ENCODE data around the gene ATP1B1. TPM values are rescaled to one million over a fixed set of nuclear protein-coding genes. Genes with fewer than 3 reads are reported as not detected.

ATP1B1 gene
- total and polyA plus RNA-seq, 2 of the 8 experiments (the other 6 are each of a cell fraction or from before 2014, with no cell fraction given), result 16.3 to 76.5 TPM

DNA sequence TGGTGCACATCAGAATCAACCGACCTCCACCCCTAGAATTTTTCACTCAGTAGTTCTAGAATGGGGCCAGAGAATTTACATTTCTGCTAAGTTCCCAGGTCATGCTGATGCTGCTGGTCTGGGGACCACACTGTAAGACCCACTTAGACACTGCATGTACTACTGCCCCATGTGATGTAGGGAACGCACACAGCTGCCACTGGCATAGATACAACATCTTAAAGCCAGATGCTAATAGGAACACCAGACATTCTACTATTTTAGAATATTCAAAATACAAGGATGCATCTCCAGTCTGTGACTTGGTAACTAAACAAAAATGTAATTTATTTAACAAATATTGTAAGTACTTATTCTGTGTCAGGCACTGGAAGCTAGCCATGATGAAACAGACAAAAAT, 14.1 kb upstream of the ATP1B1 start:
- 94% methylated on average over 2 of the region's 2 CpGs; no CpG with 5 or more reads in 1 of the 2 experiments for WGBS, 2 experiments (ENCODE audit: extremely low coverage in 1 of 2, insufficient coverage in 1 of 2, insufficient read length in 1 of 2, insufficient replicate concordance in 2 of 2, low coverage in 1 of 2, low lambda C conversion rate in 2 of 2, missing lambda C conversion rate in 1 of 2)
- no peak overlapping the region for H2BK5ac ChIP-seq (ENCODE audit: low read depth, low read length)
- CTCF ChIA-PET (ENCODE audit: partially characterized antibody), result interaction anchor here (0.7 to 1.3 kb wide), 2 partner anchors 8 to 489 kb away, joined by 3 read pairs; no protein-coding TSS in a partner anchor
- TF ChIP-seq YY1 (IDR thresholded peaks at IDR 0.05; ENCODE audit: low read depth, low read length) (no peak), GABPA (IDR thresholded peaks at IDR 0.05; ENCODE audit: borderline replicate concordance, insufficient read depth, low read length) (no peak), JUND (IDR thresholded peaks at IDR 0.05; ENCODE audit: low read length) (no peak), CREB1 (IDR thresholded peaks at IDR 0.05) (no peak), SAP30 (IDR thresholded peaks at IDR 0.05; ENCODE audit: insufficient read depth, insufficient replicate concordance, low read length) (no peak), TCF12 (IDR thresholded peaks at IDR 0.05; ENCODE audit: low read depth, low read length) (no peak), KDM5A (IDR thresholded peaks at IDR 0.05; ENCODE audit: low read length) (no peak), RXRA (IDR thresholded peaks at IDR 0.05; ENCODE audit: insufficient read depth, low read depth, low read length) (no peak), PHF8 (conservative IDR thresholded peaks at IDR 0.05; ENCODE audit: low read depth, low read length) (no peak), HDAC6 (IDR thresholded peaks at IDR 0.05; ENCODE audit: low read depth, low read length) (no peak), SUZ12 (IDR thresholded peaks at IDR 0.05; ENCODE audit: low read length) (no peak), POLR2A (IDR thresholded peaks at IDR 0.05; ENCODE audit: control extremely low read depth in 1 of 2, low read depth in 2 of 2, low read length in 2 of 2) (no peak), MAFK (IDR thresholded peaks at IDR 0.05; ENCODE audit: low read depth, low read length) (no peak), EP300 (IDR thresholded peaks at IDR 0.05; ENCODE audit: borderline replicate concordance in 1 of 2, low read depth in 2 of 2, low read length in 2 of 2) (no peak)
- TF ChIP-seq, protein P1, sequence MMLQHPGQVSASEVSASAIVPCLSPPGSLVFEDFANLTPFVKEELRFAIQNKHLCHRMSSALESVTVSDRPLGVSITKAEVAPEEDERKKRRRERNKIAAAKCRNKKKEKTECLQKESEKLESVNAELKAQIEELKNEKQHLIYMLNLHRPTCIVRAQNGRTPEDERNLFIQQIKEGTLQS (IDR thresholded peaks at IDR 0.05; ENCODE audit: insufficient read depth, low read depth, low read length), result no peak

More for the DNA sequence above, 14.1 kb upstream of the ATP1B1 start:
- H4K8ac ChIP-seq (ENCODE audit: extremely low read depth, insufficient read depth, low read length), result no peak overlapping the region
- no peak overlapping the region for H2BK15ac ChIP-seq (ENCODE audit: low read length)
- POLR2A ChIA-PET (ENCODE audit: partially characterized antibody), result interaction anchor here (0.5 to 4.1 kb wide), 2 partner anchors 14 to 20 kb away, joined by 3 to 20 read pairs; partner anchors contain the start of gene ATP1B1
- no peak overlapping the region for H3K23ac ChIP-seq (ENCODE audit: insufficient read length)
- no peak for FAIRE-seq
- no peak overlapping the region for H4K91ac ChIP-seq (replicated peaks; ENCODE audit: insufficient read length, low read length)
- H3K27ac ChIP-seq (ENCODE audit: low read depth, low read length), result no peak overlapping the region
- no peaks in the 10 kb centered on the region for H3K79me1 ChIP-seq (ENCODE audit: low read depth, low read length)
- no peak overlapping the region for H3K14ac ChIP-seq (ENCODE audit: insufficient read length)
- H2AK5ac ChIP-seq (ENCODE audit: low read depth, low read length), result no peak overlapping the region
- H3K36me3 ChIP-seq (ENCODE audit: control insufficient read depth in 2 of 4, insufficient read depth in 4 of 4, low read length in 3 of 4), result no peaks in the 10 kb centered on the region
- H3K4ac ChIP-seq (replicated peaks; ENCODE audit: insufficient read length, low read depth, low read length), result no peak overlapping the region
- no peaks in the 10 kb centered on the region for H3K9me3 ChIP-seq (ENCODE audit: insufficient read depth in 2 of 2, low read depth in 1 of 2, low read length in 1 of 2)
- H3K4me2 ChIP-seq (ENCODE audit: insufficient read depth in 1 of 2, low read depth in 2 of 2, low read length in 2 of 2), result no peak overlapping the region
- no peak overlapping the region for H3K9ac ChIP-seq (replicated peaks in 1 of 4; ENCODE audit: extremely low read depth in 1 of 4, low read depth in 3 of 4, low read length in 3 of 4)
- H4K20me1 ChIP-seq (replicated peaks in 1 of 2; ENCODE audit: control insufficient read depth in 1 of 2, insufficient read depth in 2 of 2, low read length in 2 of 2), result no peaks in the 10 kb centered on the region
- no peaks in the 10 kb centered on the region for H3K23me2 ChIP-seq (ENCODE audit: low read depth, low read length)
- no peak overlapping the region for H3K56ac ChIP-seq (replicated peaks; ENCODE audit: insufficient read length, low read depth, low read length)
- no peak overlapping the region for H2AFZ ChIP-seq (ENCODE audit: low read length)
- no peak overlapping the region for H2BK12ac ChIP-seq (ENCODE audit: low read depth, low read length)
- H3K27me3 ChIP-seq (replicated peaks in 1 of 4; ENCODE audit: control insufficient read depth in 3 of 4, extremely low read depth in 1 of 4, insufficient read depth in 3 of 4, low read length in 3 of 4), result no peaks in the 10 kb centered on the region
- H3K18ac ChIP-seq (ENCODE audit: extremely low read depth, low read length), result no peak overlapping the region
- H3K79me2 ChIP-seq (ENCODE audit: control insufficient read depth in 1 of 2, insufficient read depth in 2 of 2, low read length in 2 of 2), result no peaks in the 10 kb centered on the region
- H2BK120ac ChIP-seq (replicated peaks; ENCODE audit: low read depth, low read length), result no peak overlapping the region
- no peak overlapping the region for H2BK20ac ChIP-seq (ENCODE audit: low read length)
- no peak overlapping the region for H4K5ac ChIP-seq (ENCODE audit: insufficient read length, low read depth, low read length)
- no peak for DNase-seq (ENCODE audit: low read depth in 1 of 2, low spot score in 2 of 2)
- no peak overlapping the region for H3K4me3 ChIP-seq (ENCODE audit: extremely low read depth in 1 of 4, insufficient read depth in 2 of 4, low read depth in 3 of 4, low read length in 4 of 4)
- H3K4me1 ChIP-seq (replicated peaks in 1 of 4; ENCODE audit: control insufficient read depth in 3 of 4, insufficient read depth in 4 of 4, low read length in 3 of 4), result peaks cover 0 to 3% (median 0%) of the 10 kb centered on the region in 4 experiments; a peak in 1 of 7 replicates

Data from H1 (cell line).